Hepatocyte (in vitro differentiated cells): Measurements from ENCODE around the gene KLHL3. TPM values are rescaled to one million over a fixed set of nuclear protein-coding genes. Genes with fewer than 3 reads are reported as not detected.

Source experiments
- DNase-seq: peaks from one replicate; pipeline ENCODE4 v3.0.0-alpha.2; 2016; ENCODE audit warnings: low spot score
- H2AFZ ChIP-seq: fragments of 200-600 bp; sonication (generic); 2 replicates; pipeline ENCODE4 v1.6.0; 2016; ENCODE audit warnings: antibody characterized with exemption, mild to moderate bottlenecking
- H3K27ac ChIP-seq: fragments of 200-600 bp; sonication (generic); 2 replicates; pipeline ENCODE4 v1.5.1; 2016; ENCODE audit warnings: mild to moderate bottlenecking
- H3K27me3 ChIP-seq: fragments of 200-600 bp; sonication (generic); 2 replicates; pipeline ENCODE4 v1.6.1; 2016
- H3K36me3 ChIP-seq: fragments of 200-600 bp; sonication (generic); replicated peaks from 2 replicates; pipeline ENCODE4 v1.5.1; 2016; ENCODE audit warnings: low read depth; ENCODE audit not compliant: insufficient read depth
- H3K4me1 ChIP-seq: fragments of 200-600 bp; sonication (generic); 2 replicates; pipeline ENCODE4 v1.5.1; 2016; ENCODE audit warnings: mild to moderate bottlenecking, moderate library complexity; ENCODE audit not compliant: insufficient read depth
- H3K4me2 ChIP-seq: fragments of 200-600 bp; sonication (generic); 2 replicates; pipeline ENCODE4 v1.6.0; 2016
- H3K4me3 ChIP-seq: fragments of 200-600 bp; sonication (generic); 2 replicates; pipeline ENCODE4 v1.5.1; 2016; ENCODE audit warnings: mild to moderate bottlenecking
- H3K79me2 ChIP-seq: fragments of 200-600 bp; sonication (generic); 2 replicates; pipeline ENCODE4 v1.6.0; 2017; ENCODE audit warnings: mild to moderate bottlenecking
- H3K9me2 ChIP-seq: fragments of 200-600 bp; sonication (generic); replicated peaks from 2 replicates; pipeline ENCODE4 v1.6.0; 2017; ENCODE audit warnings: mild to moderate bottlenecking; ENCODE audit not compliant: insufficient read depth
- H3K9me3 ChIP-seq: fragments of 200-600 bp; sonication (generic); 2 replicates; pipeline ENCODE4 v1.5.1; 2016; ENCODE audit warnings: low read depth, mild to moderate bottlenecking
- H4K20me1 ChIP-seq: fragments of 200-600 bp; sonication (generic); 2 replicates; pipeline ENCODE4 v1.6.0; 2016; ENCODE audit warnings: mild to moderate bottlenecking; ENCODE audit not compliant: insufficient read depth, poor library complexity, severe bottlenecking
- CTCF ChIP-seq: fragments of 200-600 bp; sonication (generic); IDR thresholded peaks from 2 replicates; pipeline ENCODE4 v1.5.1; 2016; ENCODE audit warnings: antibody characterized with exemption, mild to moderate bottlenecking; ENCODE audit not compliant: poor library complexity
- EZH2 ChIP-seq: fragments of 200-600 bp; sonication (generic); IDR thresholded peaks from 2 replicates; pipeline ENCODE4 v1.6.1; 2016; ENCODE audit warnings: antibody characterized with exemption, mild to moderate bottlenecking, borderline replicate concordance
- EZH2phosphoT487 ChIP-seq: fragments of 200-600 bp; sonication (generic); IDR thresholded peaks from one replicate; pipeline ENCODE4 v1.6.1; 2018; ENCODE audit warnings: antibody characterized with exemption, mild to moderate bottlenecking, low read depth, moderate library complexity; ENCODE audit not compliant: unreplicated experiment, severe bottlenecking
- WGBS: methylation state at CpG from one replicate; pipeline ENCODE4 v1.1.6; 2016; ENCODE audit warnings: low lambda C conversion rate; ENCODE audit errors: missing lambda C conversion rate; 5-methylcytosine and 5-hydroxymethylcytosine counted together
- polyA plus RNA-seq: library from polyadenylated mRNA; unstranded; fragments of >200 nt; fragmentation: Nextera tagmentation; extraction: Ambion mirVana; gene quantifications from 2 replicates; pipeline ENCODE4 v1.2.1, GENCODE V29; 2016
- total RNA-seq: library from RNA; depleted of rRNA; stranded (reverse); fragments of >200 nt; gene quantifications from 2 replicates; pipeline ENCODE4 v1.2.3, GENCODE V29; 2014

The KLHL3 gene
- total and polyA plus RNA-seq, 2 experiments from 2014 or later: 1.4 to 5.3 TPM

- Histone ChIP-seq H3K4me3 (no peak overlapping the region), H3K27ac (no peak overlapping the region), H3K9me2 (no peaks in the 10 kb centered on the region), H3K4me1 (peaks cover 18% of the 10 kb centered on the region), H4K20me1 (no peaks in the 10 kb centered on the region), H2AFZ (no peak overlapping the region), H3K4me2 (no peak overlapping the region), H3K9me3 (no peaks in the 10 kb centered on the region), H3K79me2 (peaks cover 25% of the 10 kb centered on the region), H3K36me3 (no peaks in the 10 kb centered on the region), H3K27me3 (no peaks in the 10 kb centered on the region)
- WGBS: 74% methylated on average over 3 of the region's 3 CpGs
- TF ChIP-seq CTCF (no peak), EZH2 (no peak), EZH2phosphoT487 (no peak)
- DNase-seq: no peak
Observed at GRCh38 chr5:137733006-137733405, 2.9 kb downstream of the KLHL3 start.

- no peak for DNase-seq
- peaks cover 25% of the 10 kb centered on the region for H3K79me2 ChIP-seq
- no peaks in the 10 kb centered on the region for H3K27me3 ChIP-seq
- H3K9me2 ChIP-seq: no peaks in the 10 kb centered on the region
- no peak for TF ChIP-seq CTCF
- no peak for TF ChIP-seq EZH2phosphoT487
- TF ChIP-seq EZH2: no peak
- no peak overlapping the region for H2AFZ ChIP-seq
- H4K20me1 ChIP-seq: no peaks in the 10 kb centered on the region
- no peaks in the 10 kb centered on the region for H3K9me3 ChIP-seq
- no peak overlapping the region for H3K27ac ChIP-seq
- H3K4me3 ChIP-seq: no peak overlapping the region
- 82% methylated on average over 3 of the region's 3 CpGs for WGBS
- no peak overlapping the region for H3K4me2 ChIP-seq
- H3K36me3 ChIP-seq: no peaks in the 10 kb centered on the region
- H3K4me1 ChIP-seq: peaks cover 14% of the 10 kb centered on the region
Observed at GRCh38 chr5:137731176-137731575, 4.7 kb downstream of the KLHL3 start.

DNA sequence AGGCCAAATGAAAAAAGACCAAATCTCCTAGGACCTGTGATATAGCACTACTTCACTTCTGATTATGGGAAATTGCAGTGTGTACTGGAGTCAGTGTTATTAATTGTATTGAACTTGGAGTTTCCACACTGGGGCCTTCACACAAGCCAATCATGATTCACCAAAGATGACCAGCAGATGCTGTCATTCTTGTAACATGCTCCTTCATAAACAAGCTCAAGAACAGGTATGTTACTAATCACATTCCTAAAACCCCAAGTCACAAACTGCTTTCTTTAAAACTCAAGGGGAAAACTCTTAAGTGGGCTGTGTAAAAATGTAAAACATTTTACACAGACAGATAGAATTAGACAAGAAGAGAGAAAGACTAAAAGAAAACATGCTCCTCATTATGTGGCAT, 5.6 kb downstream of the KLHL3 start:
- DNase-seq: no peak
- Histone ChIP-seq H3K79me2 (peaks cover 25% of the 10 kb centered on the region), H3K27ac (no peak overlapping the region), H2AFZ (no peak overlapping the region), H3K4me1 (peaks cover 6% of the 10 kb centered on the region), H4K20me1 (no peaks in the 10 kb centered on the region), H3K9me2 (no peaks in the 10 kb centered on the region), H3K4me2 (no peak overlapping the region), H3K27me3 (no peaks in the 10 kb centered on the region), H3K4me3 (no peak overlapping the region), H3K36me3 (no peaks in the 10 kb centered on the region), H3K9me3 (no peaks in the 10 kb centered on the region)
- no peak for TF ChIP-seq CTCF
- no peak for TF ChIP-seq EZH2phosphoT487
- TF ChIP-seq EZH2: no peak

DNA sequence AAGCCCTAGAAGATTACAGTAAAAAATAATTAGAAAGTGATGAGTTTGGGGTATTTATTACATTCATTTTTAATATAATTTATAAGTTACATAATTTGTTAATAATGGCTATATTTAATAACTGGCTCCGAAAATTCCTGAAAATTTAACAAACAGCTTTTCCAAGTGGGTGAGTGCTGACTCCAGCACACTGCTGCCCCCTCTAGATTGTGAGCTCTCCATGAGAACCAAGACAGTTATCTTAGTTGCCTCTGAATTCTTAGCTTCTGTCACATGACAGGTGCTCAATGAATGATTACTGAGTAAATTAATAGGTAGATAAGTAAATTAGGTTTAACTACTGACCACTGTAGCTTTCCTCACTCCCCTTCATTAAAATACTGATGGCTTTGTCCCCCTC, 7.8 kb downstream of the KLHL3 start:
- H3K27me3 ChIP-seq: no peaks in the 10 kb centered on the region
- no peaks in the 10 kb centered on the region for H3K36me3 ChIP-seq
- no peaks in the 10 kb centered on the region for H3K9me3 ChIP-seq
- TF ChIP-seq EZH2 (no peak), EZH2phosphoT487 (no peak), CTCF (peak; percentile 6)
- no peaks in the 10 kb centered on the region for H3K9me2 ChIP-seq
- H3K79me2 ChIP-seq: peaks cover 11% of the 10 kb centered on the region
- no peak overlapping the region for H3K27ac ChIP-seq
- H3K4me3 ChIP-seq: no peak overlapping the region
- WGBS: 78% methylated on average over 1 of the region's 1 CpG
- H3K4me2 ChIP-seq: no peak overlapping the region
- no peak for DNase-seq
- H3K4me1 ChIP-seq: no peaks in the 10 kb centered on the region
- H4K20me1 ChIP-seq: no peaks in the 10 kb centered on the region
- no peak overlapping the region for H2AFZ ChIP-seq
